Measurements from ENCODE around the gene CENPL. TPM values are rescaled to one million over a fixed set of nuclear protein-coding genes. Genes with fewer than 3 reads are reported as not detected.

Gene CENPL
- total and polyA plus RNA-seq, 2 of the 8 experiments (the other 6 are each of a cell fraction or from before 2014, with no cell fraction given) = 6.6 to 16.0 TPM

DNA sequence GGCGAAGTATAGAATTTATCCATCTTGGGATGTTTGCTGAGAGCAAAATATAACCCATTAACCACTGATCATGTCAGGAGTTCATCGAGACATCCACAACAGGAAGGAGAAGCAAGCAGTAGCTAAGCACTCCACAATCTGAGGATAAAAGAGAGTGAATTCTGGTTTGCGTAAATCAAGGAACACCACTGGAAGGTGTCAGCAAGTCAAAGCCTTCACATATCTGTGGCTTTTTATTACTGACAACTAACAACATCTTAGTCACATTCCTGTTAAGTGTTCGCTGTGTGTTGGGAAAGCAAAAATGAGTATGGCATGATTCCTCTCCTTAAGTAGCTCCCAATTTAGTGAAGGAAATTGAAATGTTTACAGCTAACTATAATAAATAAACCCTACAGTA is 44.7 kb downstream of the CENPL start:
- Histone ChIP-seq H4K5ac (ENCODE audit: insufficient read length, low read depth, low read length) (no peak overlapping the region), H2BK120ac (replicated peaks; ENCODE audit: low read depth, low read length) (no peak overlapping the region), H3K14ac (ENCODE audit: insufficient read length) (no peak overlapping the region), H3K4ac (replicated peaks; ENCODE audit: insufficient read length, low read depth, low read length) (no peak overlapping the region), H3K23me2 (ENCODE audit: low read depth, low read length) (no peaks in the 10 kb centered on the region), H3K27me3 (replicated peaks in 1 of 4; ENCODE audit: control insufficient read depth in 3 of 4, extremely low read depth in 1 of 4, insufficient read depth in 3 of 4, low read length in 3 of 4) (no peaks in the 10 kb centered on the region), H2BK20ac (ENCODE audit: low read length) (no peak overlapping the region), H2BK12ac (ENCODE audit: low read depth, low read length) (no peak overlapping the region), H3K79me1 (ENCODE audit: low read depth, low read length) (no peaks in the 10 kb centered on the region), H2AK5ac (ENCODE audit: low read depth, low read length) (no peak overlapping the region), H3K9me3 (ENCODE audit: insufficient read depth in 2 of 2, low read depth in 1 of 2, low read length in 1 of 2) (no peaks in the 10 kb centered on the region), H3K4me1 (replicated peaks in 1 of 4; ENCODE audit: control insufficient read depth in 3 of 4, insufficient read depth in 4 of 4, low read length in 3 of 4) (no peaks in the 10 kb centered on the region), H4K91ac (replicated peaks; ENCODE audit: insufficient read length, low read length) (no peak overlapping the region), H4K8ac (ENCODE audit: extremely low read depth, insufficient read depth, low read length) (no peak overlapping the region), H4K20me1 (replicated peaks in 1 of 2; ENCODE audit: control insufficient read depth in 1 of 2, insufficient read depth in 2 of 2, low read length in 2 of 2) (peaks cover 0 to 1% of the 10 kb centered on the region in 2 experiments), H3K36me3 (ENCODE audit: control insufficient read depth in 2 of 4, insufficient read depth in 4 of 4, low read length in 3 of 4) (peaks cover 2 to 15% (median 8%) of the 10 kb centered on the region in 4 experiments; a peak in 7 of 8 replicates), H3K4me2 (ENCODE audit: insufficient read depth in 1 of 2, low read depth in 2 of 2, low read length in 2 of 2) (no peak overlapping the region), H3K18ac (ENCODE audit: extremely low read depth, low read length) (no peak overlapping the region), H2BK5ac (ENCODE audit: low read depth, low read length) (no peak overlapping the region), H3K27ac (ENCODE audit: low read depth, low read length) (no peak overlapping the region), H3K9ac (replicated peaks in 1 of 4; ENCODE audit: extremely low read depth in 1 of 4, low read depth in 3 of 4, low read length in 3 of 4) (no peak overlapping the region), H2AFZ (ENCODE audit: low read length) (no peak overlapping the region), H3K4me3 (ENCODE audit: extremely low read depth in 1 of 4, insufficient read depth in 2 of 4, low read depth in 3 of 4, low read length in 4 of 4) (no peak overlapping the region), H3K56ac (replicated peaks; ENCODE audit: insufficient read length, low read depth, low read length) (no peak overlapping the region), H3K79me2 (ENCODE audit: control insufficient read depth in 1 of 2, insufficient read depth in 2 of 2, low read length in 2 of 2) (no peaks in the 10 kb centered on the region), H2BK15ac (ENCODE audit: low read length) (no peak overlapping the region), H3K23ac (ENCODE audit: insufficient read length) (no peak overlapping the region)
- FAIRE-seq (no peak), DNase-seq (ENCODE audit: low read depth in 1 of 2, low spot score in 2 of 2) (no peak)
- POLR2A ChIA-PET (ENCODE audit: partially characterized antibody) = interaction anchor here (1.0 kb wide), 1 partner anchor 11 kb away, joined by 3 read pairs; no protein-coding TSS in a partner anchor
- WGBS, 2 experiments (ENCODE audit: extremely low coverage in 1 of 2, insufficient coverage in 1 of 2, insufficient read length in 1 of 2, insufficient replicate concordance in 2 of 2, low coverage in 1 of 2, low lambda C conversion rate in 2 of 2, missing lambda C conversion rate in 1 of 2) = 88% methylated on average over 4 of the region's 4 CpGs; no CpG with 5 or more reads in 1 of the 2 experiments
- no peak for TF ChIP-seq JUND (IDR thresholded peaks at IDR 0.05; ENCODE audit: low read length)
- CTCF ChIA-PET (ENCODE audit: partially characterized antibody) = interaction anchor here (0.6 kb wide), 2 partner anchors 25 to 318 kb away, joined by 3 read pairs; no protein-coding TSS in a partner anchor
